ENCODE data around the gene C2. TPM values are rescaled to one million over a fixed set of nuclear protein-coding genes. Genes with fewer than 3 reads are reported as not detected.

C2 gene
- polyA plus RNA-seq, 1 of the 3 experiments (the other 2 are of a cell fraction): 0.43 TPM

DNA sequence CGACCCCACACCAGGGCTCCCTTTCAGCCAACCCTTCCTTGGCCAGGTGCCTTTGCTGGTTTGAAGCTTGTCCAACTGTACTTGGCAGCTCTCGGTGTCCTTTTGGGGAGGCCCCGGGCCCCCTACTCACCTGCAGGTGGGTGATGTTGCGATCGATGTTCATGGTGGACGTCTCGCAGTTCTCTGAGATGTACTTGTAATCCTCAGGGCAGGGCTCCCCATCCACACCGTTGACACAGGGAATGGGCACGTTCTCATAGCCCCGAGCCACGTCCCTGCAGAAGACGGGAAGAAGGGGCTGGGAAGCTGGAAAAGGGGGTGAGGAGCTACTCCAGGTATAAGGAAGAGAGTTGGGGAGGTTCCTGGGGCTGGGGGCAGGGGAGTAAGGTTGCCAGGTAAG, 43.8 kb upstream of the C2 start:
- Histone ChIP-seq H3K4me1 (ENCODE audit: control insufficient read depth in 1 of 2, insufficient read depth in 2 of 2, low read depth in 1 of 2, low read length in 1 of 2) (no peaks in the 10 kb centered on the region), H3K36me3 (replicated peaks in 1 of 2; ENCODE audit: control insufficient read depth in 1 of 2, insufficient read depth in 2 of 2, low read length in 1 of 2) (peaks cover 14 to 73% of the 10 kb centered on the region in 2 experiments), H3K9me2 (no peaks in the 10 kb centered on the region), H3K79me2 (ENCODE audit: insufficient read depth) (no peaks in the 10 kb centered on the region), H3F3A (replicated peaks; ENCODE audit: insufficient read depth) (peaks cover 5% of the 10 kb centered on the region), H2AFZ (ENCODE audit: low read depth) (no peak overlapping the region), H3K27me3 (ENCODE audit: insufficient read depth) (no peaks in the 10 kb centered on the region), H3K4me3 (ENCODE audit: low read depth in 2 of 2, low read length in 1 of 2) (no peak overlapping the region), H3K27ac (ENCODE audit: low read depth in 2 of 2, low read length in 1 of 2) (no peak overlapping the region), H3K9me3 (no peaks in the 10 kb centered on the region), H3K9ac (no peak overlapping the region), H3K4me2 (no peak overlapping the region), H4K20me1 (ENCODE audit: insufficient read depth) (no peaks in the 10 kb centered on the region)
- no peak for TF ChIP-seq POLR2AphosphoS5 (IDR thresholded peaks at IDR 0.05; ENCODE audit: low read depth, low read length)
- TF ChIP-seq SIN3A (IDR thresholded peaks at IDR 0.05; ENCODE audit: borderline replicate concordance, low read depth, low read length): no peak
- TF ChIP-seq TEAD4 (IDR thresholded peaks at IDR 0.05; ENCODE audit: borderline replicate concordance, insufficient read depth): no peak
- TF ChIP-seq YY1 (IDR thresholded peaks at IDR 0.05; ENCODE audit: low read depth): no peak
- TF ChIP-seq, protein P1, sequence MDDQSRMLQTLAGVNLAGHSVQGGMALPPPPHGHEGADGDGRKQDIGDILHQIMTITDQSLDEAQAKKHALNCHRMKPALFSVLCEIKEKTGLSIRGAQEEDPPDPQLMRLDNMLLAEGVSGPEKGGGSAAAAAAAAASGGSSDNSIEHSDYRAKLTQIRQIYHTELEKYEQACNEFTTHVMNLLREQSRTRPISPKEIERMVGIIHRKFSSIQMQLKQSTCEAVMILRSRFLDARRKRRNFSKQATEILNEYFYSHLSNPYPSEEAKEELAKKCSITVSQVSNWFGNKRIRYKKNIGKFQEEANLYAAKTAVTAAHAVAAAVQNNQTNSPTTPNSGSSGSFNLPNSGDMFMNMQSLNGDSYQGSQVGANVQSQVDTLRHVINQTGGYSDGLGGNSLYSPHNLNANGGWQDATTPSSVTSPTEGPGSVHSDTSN (IDR thresholded peaks at IDR 0.05): no peak
- TF ChIP-seq, protein P2, sequence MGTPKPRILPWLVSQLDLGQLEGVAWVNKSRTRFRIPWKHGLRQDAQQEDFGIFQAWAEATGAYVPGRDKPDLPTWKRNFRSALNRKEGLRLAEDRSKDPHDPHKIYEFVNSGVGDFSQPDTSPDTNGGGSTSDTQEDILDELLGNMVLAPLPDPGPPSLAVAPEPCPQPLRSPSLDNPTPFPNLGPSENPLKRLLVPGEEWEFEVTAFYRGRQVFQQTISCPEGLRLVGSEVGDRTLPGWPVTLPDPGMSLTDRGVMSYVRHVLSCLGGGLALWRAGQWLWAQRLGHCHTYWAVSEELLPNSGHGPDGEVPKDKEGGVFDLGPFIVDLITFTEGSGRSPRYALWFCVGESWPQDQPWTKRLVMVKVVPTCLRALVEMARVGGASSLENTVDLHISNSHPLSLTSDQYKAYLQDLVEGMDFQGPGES (IDR thresholded peaks at IDR 0.05; ENCODE audit: low read depth, low read length): no peak
- POLR2A ChIA-PET: interaction anchor here (0.5 to 1.1 kb wide), 2 partner anchors 19 to 228 kb away, joined by 3 read pairs; partner anchors contain the start of gene APOM
- WGBS (ENCODE audit: low lambda C conversion rate): 95% methylated on average over 7 of the region's 12 CpGs
- CTCF ChIA-PET: interaction anchor here (1.0 kb wide), 2 partner anchors 8 to 19 kb away, joined by 3 to 4 read pairs; no protein-coding TSS in a partner anchor
- peak; percentile 7 for DNase-seq

DNA sequence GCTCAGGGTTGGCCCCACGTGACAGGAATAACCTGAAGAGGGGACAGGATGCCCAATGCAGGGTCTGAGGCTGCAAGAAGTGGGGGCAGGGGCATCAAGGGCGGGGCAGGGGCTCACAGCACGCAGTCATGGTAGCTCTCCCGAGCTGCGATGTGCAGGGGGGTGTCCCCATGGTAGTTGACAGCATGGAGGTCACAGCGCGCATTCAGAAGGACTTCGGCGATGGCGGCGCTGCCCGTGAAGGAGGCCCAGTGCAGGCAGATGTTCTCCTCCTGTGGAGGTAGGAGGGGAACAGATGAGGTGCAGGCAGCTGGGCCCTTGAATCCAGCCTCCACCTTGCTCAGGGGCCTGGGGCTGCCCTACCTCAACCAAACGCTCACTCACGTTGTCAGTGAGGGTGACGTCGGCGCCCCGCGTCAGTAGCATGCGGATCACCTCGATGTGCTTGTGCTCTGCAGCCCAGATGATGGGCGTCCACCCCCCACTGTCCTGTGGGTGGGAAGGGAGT, 42.9 kb upstream of the C2 start:
- peaks cover 16 to 80% of the 10 kb centered on the region in 2 experiments for H3K36me3 ChIP-seq (replicated peaks in 1 of 2; ENCODE audit: control insufficient read depth in 1 of 2, insufficient read depth in 2 of 2, low read length in 1 of 2)
- ChIA-PET CTCF (interaction anchor here (1.0 kb wide), 1 partner anchor 9 kb away, joined by 3 read pairs; no protein-coding TSS in a partner anchor), POLR2A (interaction anchor here (1.1 kb wide), 1 partner anchor 18 kb away, joined by 3 read pairs; no protein-coding TSS in a partner anchor)
- no peak overlapping the region for H3K4me2 ChIP-seq
- no peak overlapping the region for H2AFZ ChIP-seq (ENCODE audit: low read depth)
- no peak overlapping the region for H3K27ac ChIP-seq (ENCODE audit: low read depth in 2 of 2, low read length in 1 of 2)
- no peaks in the 10 kb centered on the region for H4K20me1 ChIP-seq (ENCODE audit: insufficient read depth)
- peaks cover 5% of the 10 kb centered on the region for H3F3A ChIP-seq (replicated peaks; ENCODE audit: insufficient read depth)
- H3K79me2 ChIP-seq (ENCODE audit: insufficient read depth): no peaks in the 10 kb centered on the region
- H3K27me3 ChIP-seq (ENCODE audit: insufficient read depth): no peaks in the 10 kb centered on the region
- no peak for TF ChIP-seq RXRA (IDR thresholded peaks at IDR 0.05; ENCODE audit: borderline replicate concordance, low read depth)
- no peak for TF ChIP-seq RFX5 (IDR thresholded peaks at IDR 0.05; ENCODE audit: low read length)
- TF ChIP-seq, protein P3, sequence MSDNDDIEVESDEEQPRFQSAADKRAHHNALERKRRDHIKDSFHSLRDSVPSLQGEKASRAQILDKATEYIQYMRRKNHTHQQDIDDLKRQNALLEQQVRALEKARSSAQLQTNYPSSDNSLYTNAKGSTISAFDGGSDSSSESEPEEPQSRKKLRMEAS (IDR thresholded peaks at IDR 0.05; ENCODE audit: low read depth): no peak
- TF ChIP-seq, protein P4, sequence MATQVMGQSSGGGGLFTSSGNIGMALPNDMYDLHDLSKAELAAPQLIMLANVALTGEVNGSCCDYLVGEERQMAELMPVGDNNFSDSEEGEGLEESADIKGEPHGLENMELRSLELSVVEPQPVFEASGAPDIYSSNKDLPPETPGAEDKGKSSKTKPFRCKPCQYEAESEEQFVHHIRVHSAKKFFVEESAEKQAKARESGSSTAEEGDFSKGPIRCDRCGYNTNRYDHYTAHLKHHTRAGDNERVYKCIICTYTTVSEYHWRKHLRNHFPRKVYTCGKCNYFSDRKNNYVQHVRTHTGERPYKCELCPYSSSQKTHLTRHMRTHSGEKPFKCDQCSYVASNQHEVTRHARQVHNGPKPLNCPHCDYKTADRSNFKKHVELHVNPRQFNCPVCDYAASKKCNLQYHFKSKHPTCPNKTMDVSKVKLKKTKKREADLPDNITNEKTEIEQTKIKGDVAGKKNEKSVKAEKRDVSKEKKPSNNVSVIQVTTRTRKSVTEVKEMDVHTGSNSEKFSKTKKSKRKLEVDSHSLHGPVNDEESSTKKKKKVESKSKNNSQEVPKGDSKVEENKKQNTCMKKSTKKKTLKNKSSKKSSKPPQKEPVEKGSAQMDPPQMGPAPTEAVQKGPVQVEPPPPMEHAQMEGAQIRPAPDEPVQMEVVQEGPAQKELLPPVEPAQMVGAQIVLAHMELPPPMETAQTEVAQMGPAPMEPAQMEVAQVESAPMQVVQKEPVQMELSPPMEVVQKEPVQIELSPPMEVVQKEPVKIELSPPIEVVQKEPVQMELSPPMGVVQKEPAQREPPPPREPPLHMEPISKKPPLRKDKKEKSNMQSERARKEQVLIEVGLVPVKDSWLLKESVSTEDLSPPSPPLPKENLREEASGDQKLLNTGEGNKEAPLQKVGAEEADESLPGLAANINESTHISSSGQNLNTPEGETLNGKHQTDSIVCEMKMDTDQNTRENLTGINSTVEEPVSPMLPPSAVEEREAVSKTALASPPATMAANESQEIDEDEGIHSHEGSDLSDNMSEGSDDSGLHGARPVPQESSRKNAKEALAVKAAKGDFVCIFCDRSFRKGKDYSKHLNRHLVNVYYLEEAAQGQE (IDR thresholded peaks at IDR 0.05; ENCODE audit: low read depth, low read length): no peak
- TF ChIP-seq TAF1 (IDR thresholded peaks at IDR 0.05; ENCODE audit: borderline replicate concordance, low read depth, low read length): no peak
- TF ChIP-seq, protein P2 (IDR thresholded peaks at IDR 0.05; ENCODE audit: low read depth, low read length): no peak
- TF ChIP-seq EZH2phosphoT487 (IDR thresholded peaks at IDR 0.05; ENCODE audit: borderline replicate concordance, low read depth): no peak
- TF ChIP-seq SIN3A (IDR thresholded peaks at IDR 0.05; ENCODE audit: borderline replicate concordance, low read depth, low read length): no peak
- TF ChIP-seq, protein P1 (IDR thresholded peaks at IDR 0.05): no peak
- TF ChIP-seq JUND (IDR thresholded peaks at IDR 0.05): no peak
- no peak for TF ChIP-seq CHD2 (IDR thresholded peaks at IDR 0.05; ENCODE audit: low read length, partially characterized antibody)
- TF ChIP-seq FOXJ3 (CRISPR knock-in tag; IDR thresholded peaks at IDR 0.05): no peak
- TF ChIP-seq RCOR1 (IDR thresholded peaks at IDR 0.05; ENCODE audit: low read length): no peak
- no peak for TF ChIP-seq YY1 (IDR thresholded peaks at IDR 0.05; ENCODE audit: low read depth)
- no peak for TF ChIP-seq TEAD4 (IDR thresholded peaks at IDR 0.05; ENCODE audit: borderline replicate concordance, insufficient read depth)
- 93% methylated on average over 12 of the region's 22 CpGs for WGBS (ENCODE audit: low lambda C conversion rate)
- no peak overlapping the region for H3K4me3 ChIP-seq (ENCODE audit: low read depth in 2 of 2, low read length in 1 of 2)
- H3K9ac ChIP-seq: no peak overlapping the region
- no peaks in the 10 kb centered on the region for H3K4me1 ChIP-seq (ENCODE audit: control insufficient read depth in 1 of 2, insufficient read depth in 2 of 2, low read depth in 1 of 2, low read length in 1 of 2)
- H3K9me2 ChIP-seq: no peaks in the 10 kb centered on the region
- DNase-seq: peak; percentile 14
- H3K9me3 ChIP-seq: no peaks in the 10 kb centered on the region

Measured in SK-N-SH (cell line).